Activated naive CD4-positive, alpha-beta T cell treated with anti-CD3 and anti-CD28 coated beads, Interleukin-2, amount 50 U/mL, for 72 hours (primary cell): Measurements from ENCODE around the gene CD38. TPM values are rescaled to one million over a fixed set of nuclear protein-coding genes. Genes with fewer than 3 reads are reported as not detected.
A peak's percentile ranks its signal among the peaks of the same experiment; 100 is the strongest.
"Not testable (repeated sequence)": the region's sequence is repeated elsewhere in the genome, so short reads cannot be mapped to it uniquely, and the experiment has no call there.

ENCODE experiments used
- ATAC-seq, 2 donors: fragments of 150-1000 bp; cut with Tn5 transposase; 2 replicates each; pipeline ENCODE4 v1.10.0; 2021; ENCODE audit warnings: mild to moderate bottlenecking in 2 of 2, moderate library complexity in 2 of 2
- DNase-seq, 2 donors: peaks; one replicate each; pipeline ENCODE4 v3.0.0; 2021 to 2022; ENCODE audit warnings: low spot score in 2 of 2
- H3K27ac Mint-ChIP-seq, 2 donors: one replicate each; pipeline ENCODE4 v1.8.0; 2022; ENCODE audit warnings: mild to moderate bottlenecking in 2 of 2, mixed read lengths in 2 of 2
- H3K36me3 Mint-ChIP-seq, 2 donors: one replicate each; pipeline ENCODE4 v1.8.0; 2022; ENCODE audit warnings: mixed read lengths in 2 of 2
- H3K9me3 Mint-ChIP-seq, 2 donors: one replicate each; pipeline ENCODE4 v1.8.0; 2022; ENCODE audit warnings: mixed read lengths in 2 of 2
- total RNA-seq, 2 donors: library from RNA; stranded (reverse); gene quantifications; one replicate each; pipeline ENCODE4 v1.2.3, GENCODE V29; 2022

CD38 gene
- 10 to 100 TPM; 10.7 to 32.8 TPM for total RNA-seq

DNA sequence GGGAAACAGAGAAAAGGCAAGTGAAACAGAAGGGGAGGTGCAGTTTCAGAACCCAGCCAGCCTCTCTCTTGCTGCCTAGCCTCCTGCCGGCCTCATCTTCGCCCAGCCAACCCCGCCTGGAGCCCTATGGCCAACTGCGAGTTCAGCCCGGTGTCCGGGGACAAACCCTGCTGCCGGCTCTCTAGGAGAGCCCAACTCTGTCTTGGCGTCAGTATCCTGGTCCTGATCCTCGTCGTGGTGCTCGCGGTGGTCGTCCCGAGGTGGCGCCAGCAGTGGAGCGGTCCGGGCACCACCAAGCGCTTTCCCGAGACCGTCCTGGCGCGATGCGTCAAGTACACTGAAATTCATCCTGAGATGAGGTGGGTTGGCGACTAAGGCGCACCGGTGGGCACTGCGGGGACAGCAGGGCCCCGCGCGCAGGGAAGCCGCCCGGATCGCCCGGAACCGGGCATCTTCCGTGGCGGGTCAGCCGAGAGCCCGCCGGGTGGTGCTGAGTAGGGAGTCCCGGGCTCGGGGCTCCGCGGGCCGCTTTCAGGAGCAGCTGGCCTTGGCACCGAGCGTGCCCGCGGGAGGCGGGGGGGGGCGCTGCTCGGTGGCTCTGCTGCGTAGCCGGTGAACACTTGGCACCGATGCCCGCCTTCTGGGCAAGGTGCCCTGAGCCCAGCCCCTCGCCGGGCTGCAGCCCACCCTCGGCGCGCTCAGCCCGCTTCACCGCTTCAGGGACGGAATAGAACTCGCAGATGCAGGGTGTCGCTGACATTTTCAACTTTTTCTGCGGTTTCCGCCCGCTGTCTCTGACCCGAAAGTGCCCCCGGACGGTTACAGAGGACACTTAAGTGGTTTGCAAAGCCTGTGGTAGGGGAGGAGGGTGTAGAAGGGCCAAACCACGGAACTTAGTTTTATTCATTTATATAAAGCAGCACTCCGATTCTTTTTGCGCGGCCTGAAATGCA, at the start of gene CD38:
Gene CD38, plus strand, starts transcription at position 40 of the 953 bp plus-strand sequence. Its CDS starts 87 bp downstream, at position 127.
- DNase-seq (peak; percentile 58 to 73), ATAC-seq (peak; percentile 73 to 74)
- Mint-ChIP-seq H3K27ac (peak within 1 kb of the TSS; percentile 78 to 81), H3K36me3 (peaks cover under 1 to 32% of the 10 kb centered on the region in 2 donors), H3K9me3 (no peaks in the 10 kb centered on the region)

- Mint-ChIP-seq H3K9me3 (no peaks in the 10 kb centered on the region), H3K27ac (no peak overlapping the region), H3K36me3 (peaks cover 0 to 5% of the 10 kb centered on the region in 2 donors)
- DNase-seq (no peak), ATAC-seq (no peak)
These were observed 48.1 kb upstream of the CD38 start for GRCh38 chr4:15729910-15730533.

DNA sequence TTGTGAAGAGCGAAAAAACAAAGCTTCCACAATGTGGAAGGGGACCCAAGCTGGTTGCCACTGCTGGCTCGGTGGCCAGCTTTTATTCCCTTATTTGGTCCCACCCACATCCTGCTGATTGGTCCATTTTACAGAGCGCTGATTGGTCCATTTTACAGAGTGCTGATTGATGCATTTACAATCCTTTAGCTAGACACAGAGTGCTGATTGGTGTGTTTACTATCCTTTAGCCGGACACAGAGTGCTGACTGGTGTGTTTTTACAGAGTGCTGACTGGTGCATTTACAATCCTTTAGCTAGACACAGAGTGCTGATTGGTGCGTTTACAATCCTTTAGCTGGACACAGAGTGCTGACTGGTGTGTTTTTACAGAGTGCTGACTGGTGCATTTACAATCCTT, 45.1 kb upstream of the CD38 start:
- H3K36me3 Mint-ChIP-seq, result peaks cover 0 to 13% of the 10 kb centered on the region in 2 donors
- not testable (repeated sequence) for DNase-seq, H3K27ac Mint-ChIP-seq, ATAC-seq, H3K9me3 Mint-ChIP-seq

DNA sequence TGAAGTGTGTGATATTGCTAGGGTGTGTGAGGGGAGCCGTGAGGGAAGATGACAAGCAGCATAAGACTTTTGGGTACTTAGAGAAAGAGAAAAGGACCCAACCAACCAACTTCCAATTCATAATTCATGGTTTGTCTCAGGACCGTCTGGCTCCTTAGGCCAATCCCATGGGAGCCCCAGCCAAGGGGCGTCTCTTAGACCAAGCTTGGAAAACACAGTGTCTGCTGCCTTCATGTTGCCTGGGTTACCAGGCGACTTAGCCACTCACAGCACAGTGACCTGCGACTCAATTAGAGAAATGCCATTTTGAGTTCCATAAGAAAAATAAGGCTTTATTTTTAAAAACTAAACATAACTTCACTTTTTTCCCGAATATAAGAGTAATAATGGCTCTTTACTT, 42.6 kb upstream of the CD38 start:
- DNase-seq (no peak), ATAC-seq (no peak)
- peaks cover 0 to 5% of the 10 kb centered on the region in 2 donors for H3K9me3 Mint-ChIP-seq
- H3K27ac Mint-ChIP-seq, result no peak overlapping the region
- H3K36me3 Mint-ChIP-seq, result peaks cover 0 to 26% of the 10 kb centered on the region in 2 donors

- ATAC-seq, result no peak
- Mint-ChIP-seq H3K9me3 (peaks cover 0 to 10% of the 10 kb centered on the region in 2 donors), H3K36me3 (peaks cover 5 to 33% of the 10 kb centered on the region in 2 donors), H3K27ac (no peak overlapping the region)
- no peak for DNase-seq
These were observed 41.5 kb upstream of the CD38 start for GRCh38 chr4:15736514-15737050.

DNA sequence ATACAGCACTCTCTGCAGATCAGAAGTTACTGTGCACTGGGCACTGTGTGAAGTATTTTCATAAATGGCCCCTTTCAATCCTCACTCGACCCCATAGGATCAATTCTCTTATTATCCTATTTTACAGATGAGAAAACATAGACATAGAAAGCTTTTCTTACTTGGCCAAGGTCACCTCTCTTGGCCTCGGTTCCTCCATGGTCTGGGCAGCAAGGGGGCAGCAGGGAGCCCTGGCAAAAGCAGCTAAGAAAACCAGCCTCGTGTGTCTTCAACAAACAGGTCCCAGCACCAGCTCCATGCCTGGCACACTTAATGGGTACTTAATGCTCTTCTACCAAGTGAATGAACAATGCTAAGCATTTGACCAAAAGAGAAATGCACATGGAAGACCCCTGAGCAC, 40.9 kb upstream of the CD38 start:
- ATAC-seq (no peak), DNase-seq (no peak)
- Mint-ChIP-seq H3K9me3 (peaks cover 1 to 12% of the 10 kb centered on the region in 2 donors), H3K36me3 (peaks cover 10 to 40% of the 10 kb centered on the region in 2 donors), H3K27ac (no peak overlapping the region)

DNA sequence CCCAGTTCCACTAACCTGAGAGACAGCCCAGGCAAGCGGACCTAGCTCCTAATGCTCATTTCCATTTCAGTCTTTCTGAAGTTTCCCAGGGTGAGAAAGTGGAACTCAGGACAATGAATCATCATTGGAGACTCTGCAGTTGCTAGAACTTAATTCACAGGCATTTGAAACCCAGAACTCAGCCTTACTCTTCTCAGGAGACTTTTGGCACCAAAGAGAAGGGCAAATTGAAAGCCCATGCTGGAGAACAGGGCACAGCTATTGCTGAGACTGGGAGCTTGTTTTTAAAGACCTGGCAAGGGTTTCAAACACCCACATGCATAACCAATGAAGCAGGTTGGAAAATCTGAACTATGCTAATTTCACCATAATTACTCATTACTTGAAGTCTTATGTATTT, 39.3 kb upstream of the CD38 start:
- H3K36me3 Mint-ChIP-seq, result peaks cover 21 to 46% of the 10 kb centered on the region in 2 donors
- DNase-seq (no peak), ATAC-seq (peak; percentile 64 to 96)
- H3K9me3 Mint-ChIP-seq, result peaks cover 7 to 25% of the 10 kb centered on the region in 2 donors
- H3K27ac Mint-ChIP-seq, result no peak overlapping the region

- Mint-ChIP-seq H3K9me3 (peaks cover 8 to 30% of the 10 kb centered on the region in 2 donors), H3K27ac (no peak overlapping the region), H3K36me3 (peaks cover 23 to 46% of the 10 kb centered on the region in 2 donors)
- ATAC-seq, result no peak
- no peak for DNase-seq
These were observed 37.2 kb upstream of the CD38 start for GRCh38 chr4:15740764-15741404.

GRCh38 chr4:15742083-15742582, 36.0 kb upstream of the CD38 start:
- Mint-ChIP-seq H3K27ac (no peak overlapping the region), H3K36me3 (peaks cover 28 to 59% of the 10 kb centered on the region in 2 donors), H3K9me3 (peaks cover 13 to 39% of the 10 kb centered on the region in 2 donors)
- ATAC-seq, result no peak
- DNase-seq, result no peak

GRCh38 chr4:15742637-15743036, 35.5 kb upstream of the CD38 start:
- Mint-ChIP-seq H3K27ac (no peak overlapping the region), H3K9me3 (peaks cover 13 to 44% of the 10 kb centered on the region in 2 donors), H3K36me3 (peaks cover 28 to 56% of the 10 kb centered on the region in 2 donors)
- ATAC-seq (no peak), DNase-seq (no peak)

GRCh38 chr4:15744016-15744545, 34.0 kb upstream of the CD38 start:
- Mint-ChIP-seq H3K9me3 (peaks cover 13 to 49% of the 10 kb centered on the region in 2 donors), H3K36me3 (peaks cover 28 to 52% of the 10 kb centered on the region in 2 donors), H3K27ac (no peak overlapping the region)
- DNase-seq (no peak), ATAC-seq (no peak)

DNA sequence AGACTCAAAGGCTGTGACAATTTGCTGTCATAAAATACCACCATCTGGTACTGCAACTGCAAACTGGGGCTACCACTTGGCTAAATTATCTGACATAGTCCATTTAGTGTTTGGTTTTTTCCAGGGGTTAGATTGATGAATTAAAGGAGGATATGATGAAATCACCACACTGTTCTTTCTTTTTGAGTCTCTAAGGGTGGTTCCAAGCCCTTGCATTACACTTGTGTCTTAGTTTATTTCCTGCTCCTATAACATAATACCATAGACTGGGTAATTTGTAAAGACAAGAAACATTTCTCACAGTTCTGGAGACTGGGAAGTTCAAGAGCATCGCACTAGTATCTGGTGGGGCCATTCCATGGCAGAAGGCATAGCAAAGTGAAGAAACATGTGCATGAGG, 32.0 kb upstream of the CD38 start:
- ATAC-seq (peak in 1 of 2 donors; percentile 48), DNase-seq (no peak)
- Mint-ChIP-seq H3K36me3 (peaks cover 25 to 36% of the 10 kb centered on the region in 2 donors), H3K9me3 (peaks cover 13 to 45% of the 10 kb centered on the region in 2 donors), H3K27ac (no peak overlapping the region)

DNA sequence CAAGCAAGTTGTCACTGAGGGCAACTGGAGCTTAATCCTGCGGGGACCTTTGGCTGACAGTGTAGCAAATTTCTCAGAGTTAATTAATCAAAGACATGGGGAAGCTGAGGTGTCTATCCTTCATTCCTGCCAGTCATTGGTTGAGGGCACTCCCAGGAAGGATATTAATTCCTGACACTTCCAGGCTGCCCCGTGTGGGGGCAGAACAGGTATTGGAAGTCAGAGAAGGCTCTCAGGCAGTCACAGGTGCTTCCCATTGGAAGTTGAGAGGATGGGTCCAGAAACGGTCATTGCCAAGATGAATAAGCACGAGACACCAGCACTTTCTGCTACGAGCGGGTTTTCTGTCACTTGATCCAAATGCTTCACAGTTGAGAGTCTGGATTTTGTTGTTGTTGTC, 29.1 kb upstream of the CD38 start:
- peaks cover 6 to 29% of the 10 kb centered on the region in 2 donors for H3K9me3 Mint-ChIP-seq
- no peak overlapping the region for H3K27ac Mint-ChIP-seq
- DNase-seq, result no peak
- ATAC-seq, result no peak
- H3K36me3 Mint-ChIP-seq, result peaks cover 7 to 14% of the 10 kb centered on the region in 2 donors

DNA sequence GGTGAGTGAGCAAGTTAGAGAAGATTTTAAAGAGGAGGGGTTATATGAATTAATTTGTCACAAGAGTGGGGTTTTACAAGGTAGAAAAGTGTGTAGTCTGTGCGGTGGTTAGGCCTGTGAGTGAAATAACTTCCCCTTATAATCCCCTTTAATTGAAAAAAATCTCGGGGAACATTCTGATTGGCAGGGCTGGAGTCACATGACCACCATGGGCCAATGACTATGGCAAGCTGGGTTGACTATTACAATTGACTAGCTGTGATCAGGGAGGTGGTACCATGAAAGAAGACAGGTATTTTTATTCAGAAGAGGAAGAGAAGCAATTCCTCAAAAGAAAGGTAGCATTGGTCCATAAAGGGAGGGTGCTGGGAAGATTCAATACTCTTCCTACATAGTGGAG, 27.0 kb upstream of the CD38 start:
- H3K9me3 Mint-ChIP-seq, result peaks cover 2 to 23% of the 10 kb centered on the region in 2 donors

GRCh38 chr4:15753081-15753480, 25.0 kb upstream of the CD38 start:
- no peak for ATAC-seq
- peaks cover 0 to 7% of the 10 kb centered on the region in 2 donors for H3K36me3 Mint-ChIP-seq
- H3K27ac Mint-ChIP-seq, result peak overlapping the region in 1 of 2 donors; percentile 19
- no peak for DNase-seq
- peaks cover 0 to 6% of the 10 kb centered on the region in 2 donors for H3K9me3 Mint-ChIP-seq

More for the DNA sequence above, 27.0 kb upstream of the CD38 start:
- peaks cover 2 to 18% of the 10 kb centered on the region in 2 donors for H3K36me3 Mint-ChIP-seq
- DNase-seq (no peak), ATAC-seq (no peak)
- H3K27ac Mint-ChIP-seq, result no peak overlapping the region

GRCh38 chr4:15753786-15754185, 24.3 kb upstream of the CD38 start:
- no peak for ATAC-seq

More at GRCh38 chr4:15753786-15754185, 24.3 kb upstream of the CD38 start:
- DNase-seq, result no peak
- peaks cover 0 to 6% of the 10 kb centered on the region in 2 donors for H3K9me3 Mint-ChIP-seq
- H3K27ac Mint-ChIP-seq, result peak overlapping the region in 1 of 2 donors; percentile 19
- H3K36me3 Mint-ChIP-seq, result peaks cover 0 to 7% of the 10 kb centered on the region in 2 donors
